HG03575 (cell line): Measurements from ENCODE around the gene ELOVL3.

Experiments used
- ATAC-seq: cut with Tn5 transposase; IDR thresholded peaks from one replicate; pipeline ENCODE4 v1.9.1; 2021; ENCODE audit not compliant: unreplicated experiment, insufficient number of reproducible peaks, low FRiP score; ENCODE audit errors: extremely low read depth

The ELOVL3 gene

GRCh38 chr10:102220612-102221011 is 5.5 kb upstream of the ELOVL3 start:
- no peak for ATAC-seq

- ATAC-seq, result no peak
Measured at GRCh38 chr10:102222797-102223196, 3.3 kb upstream of the ELOVL3 start.

GRCh38 chr10:102226542-102226870 is 407 bp downstream of the ELOVL3 start:
- no peak for ATAC-seq

GRCh38 chr10:102227050-102227449 is 951 bp downstream of the ELOVL3 start:
- no peak for ATAC-seq

GRCh38 chr10:102229810-102230263 is 3.7 kb downstream of the ELOVL3 start:
- no peak for ATAC-seq

GRCh38 chr10:102230264-102230860 is 4.3 kb downstream of the ELOVL3 start:
- ATAC-seq, result no peak

- ATAC-seq, result no peak
Measured at GRCh38 chr10:102230861-102231356, 4.8 kb downstream of the ELOVL3 start.

- no peak for ATAC-seq
Measured at GRCh38 chr10:102231357-102232318, 5.5 kb downstream of the ELOVL3 start.

GRCh38 chr10:102233997-102234396 is 7.9 kb downstream of the ELOVL3 start:
- ATAC-seq, result no peak

- ATAC-seq, result no peak
Measured at GRCh38 chr10:102234888-102235597, 8.9 kb downstream of the ELOVL3 start.

- ATAC-seq, result no peak
Measured at GRCh38 chr10:102235598-102235920, 9.5 kb downstream of the ELOVL3 start.

- no peak for ATAC-seq
Measured at GRCh38 chr10:102236006-102236405, 9.9 kb downstream of the ELOVL3 start.

- ATAC-seq, result no peak
Measured at GRCh38 chr10:102237711-102238252, 11.7 kb downstream of the ELOVL3 start.

- no peak for ATAC-seq
Measured at GRCh38 chr10:102240467-102241031, 14.4 kb downstream of the ELOVL3 start.

GRCh38 chr10:102241032-102241443 is 14.9 kb downstream of the ELOVL3 start:
- ATAC-seq, result no peak

- no peak for ATAC-seq
Measured at GRCh38 chr10:102241444-102242117, 15.5 kb downstream of the ELOVL3 start, which contains the start of gene PITX3. Gene PITX3, minus strand, starts transcription at chr10:102241512. Its CDS starts 9,432 bp downstream, at chr10:102232080.

- no peak for ATAC-seq
Measured at GRCh38 chr10:102242118-102242485, 16.0 kb downstream of the ELOVL3 start.

GRCh38 chr10:102243309-102243708 is 17.2 kb downstream of the ELOVL3 start:
- ATAC-seq, result no peak
